H9 (cell line): ENCODE data around the gene FHL2. TPM values are rescaled to one million over a fixed set of nuclear protein-coding genes. Genes with fewer than 3 reads are reported as not detected.

Experiments used
- DNase-seq: peaks from one replicate; pipeline ENCODE4 v3.0.0-alpha.2; 2017
- H2AFZ ChIP-seq: one replicate; pipeline ENCODE4 v1.6.1; 2013; ENCODE audit warnings: mild to moderate bottlenecking, low read length, control low read depth, moderate library complexity
- H2AK5ac ChIP-seq: 2 replicates; pipeline ENCODE4 v1.6.1; 2013; ENCODE audit warnings: low read length, control low read depth, mixed read lengths; ENCODE audit not compliant: insufficient read length
- H2BK120ac ChIP-seq: one replicate; pipeline ENCODE4 v1.6.1; 2013; ENCODE audit warnings: low read depth, mild to moderate bottlenecking, low read length, control low read depth, inconsistent platforms; ENCODE audit not compliant: poor library complexity, severe bottlenecking
- H2BK12ac ChIP-seq: 2 replicates; pipeline ENCODE4 v1.6.1; 2013; ENCODE audit warnings: low read length, control low read depth, mixed read lengths, low read depth; ENCODE audit not compliant: insufficient read length
- H2BK15ac ChIP-seq: 2 replicates; pipeline ENCODE4 v1.6.1; 2013; ENCODE audit warnings: low read depth, low read length, control low read depth
- H2BK20ac ChIP-seq: one replicate; pipeline ENCODE4 v1.6.1; 2013; ENCODE audit warnings: low read depth, mild to moderate bottlenecking, low read length, control low read depth, inconsistent platforms; ENCODE audit not compliant: poor library complexity, severe bottlenecking
- H2BK5ac ChIP-seq: 2 replicates; pipeline ENCODE4 v1.6.1; 2013; ENCODE audit warnings: low read length, control low read depth, mixed read lengths; ENCODE audit not compliant: insufficient read length
- H3K14ac ChIP-seq: 2 replicates; pipeline ENCODE4 v1.6.1; 2013; ENCODE audit warnings: low read length, control low read depth; ENCODE audit not compliant: insufficient read depth
- H3K18ac ChIP-seq: 2 replicates; pipeline ENCODE4 v1.6.1; 2013; ENCODE audit warnings: low read depth, mild to moderate bottlenecking, mixed read lengths, low read length, control low read depth; ENCODE audit not compliant: insufficient read length
- H3K23ac ChIP-seq: 2 replicates; pipeline ENCODE4 v1.6.1; 2013; ENCODE audit warnings: low read length, control low read depth, mixed read lengths, low read depth; ENCODE audit not compliant: insufficient read length
- H3K23me2 ChIP-seq: 2 replicates; pipeline ENCODE4 v1.6.1; 2013; ENCODE audit warnings: low read depth, mild to moderate bottlenecking, mixed read lengths, low read length, control low read depth; ENCODE audit not compliant: insufficient read length, poor library complexity, severe bottlenecking
- H3K27ac ChIP-seq: 2 replicates; pipeline ENCODE4 v1.5.1; 2013; ENCODE audit warnings: low read length, control low read depth, mixed read lengths, low read depth; ENCODE audit not compliant: insufficient read length
- H3K27me3 ChIP-seq: 2 replicates; pipeline ENCODE4 v1.6.1; 2013; ENCODE audit warnings: low read length, control low read depth, inconsistent platforms; ENCODE audit not compliant: insufficient read depth
- H3K4ac ChIP-seq: 2 replicates; pipeline ENCODE4 v1.6.1; 2013; ENCODE audit warnings: low read depth, mild to moderate bottlenecking, control low read depth, inconsistent platforms, low read length, moderate library complexity
- H3K4me1 ChIP-seq: 2 replicates; pipeline ENCODE4 v1.6.1; 2013; ENCODE audit warnings: low read length, control low read depth, inconsistent platforms; ENCODE audit not compliant: insufficient read depth
- H3K4me2 ChIP-seq: 2 replicates; pipeline ENCODE4 v1.6.1; 2013; ENCODE audit warnings: low read length, control low read depth, mixed read lengths; ENCODE audit not compliant: insufficient read length, insufficient read depth
- H3K56ac ChIP-seq: 2 replicates; pipeline ENCODE4 v1.6.1; 2013; ENCODE audit warnings: low read depth, mild to moderate bottlenecking, mixed read lengths, low read length, control low read depth; ENCODE audit not compliant: insufficient read length
- H3K79me1 ChIP-seq: 2 replicates; pipeline ENCODE4 v1.6.1; 2013; ENCODE audit warnings: low read depth, mild to moderate bottlenecking, moderate library complexity, low read length, control low read depth, inconsistent platforms; ENCODE audit not compliant: insufficient read depth, poor library complexity, severe bottlenecking
- H3K79me2 ChIP-seq: 2 replicates; pipeline ENCODE4 v1.6.1; 2013; ENCODE audit warnings: low read length, control low read depth, inconsistent platforms; ENCODE audit not compliant: insufficient read depth
- H3K9ac ChIP-seq: 2 replicates; pipeline ENCODE4 v1.6.1; 2013; ENCODE audit warnings: low read length, control low read depth, mixed read lengths; ENCODE audit not compliant: insufficient read length; ENCODE audit errors: extremely low read depth
- H3K9me3 ChIP-seq: one replicate; pipeline ENCODE4 v1.6.1; 2013; ENCODE audit warnings: low read depth, low read length, inconsistent platforms; ENCODE audit not compliant: control insufficient read depth
- H3T11ph ChIP-seq: one replicate; pipeline ENCODE4 v1.6.1; 2013; ENCODE audit warnings: mild to moderate bottlenecking, low read length, control low read depth, inconsistent platforms
- H4K20me1 ChIP-seq: one replicate; pipeline ENCODE4 v1.6.1; 2013; ENCODE audit not compliant: control insufficient read depth, insufficient read length, insufficient read depth
- H4K5ac ChIP-seq: 2 replicates; pipeline ENCODE4 v1.6.1; 2013; ENCODE audit warnings: low read depth, mild to moderate bottlenecking, mixed read lengths, low read length, control low read depth; ENCODE audit not compliant: insufficient read length
- H4K8ac ChIP-seq: replicated peaks from 2 replicates; pipeline ENCODE4 v1.6.1; 2013; ENCODE audit warnings: low read length, control low read depth, mixed read lengths, low read depth; ENCODE audit not compliant: insufficient read length
- H4K91ac ChIP-seq: 2 replicates; pipeline ENCODE4 v1.6.1; 2013; ENCODE audit warnings: low read depth, mild to moderate bottlenecking, moderate library complexity, mixed read lengths, low read length, control low read depth; ENCODE audit not compliant: insufficient read length
- H3K27ac Mint-ChIP-seq, 3 experiments: 2 replicates in 2 of 3; 3 replicates in 1 of 3; pipeline ENCODE4 v1.8.0; 2020 to 2021; ENCODE audit warnings: mixed read lengths in 3 of 3, mild to moderate bottlenecking in 1 of 3, moderate library complexity in 1 of 3
- H3K27me3 Mint-ChIP-seq: 2 replicates; pipeline ENCODE4 v1.8.0; 2021; ENCODE audit warnings: low read depth, mild to moderate bottlenecking, moderate library complexity, mixed read lengths
- H3K36me3 Mint-ChIP-seq, 3 experiments: 2 replicates in 2 of 3; 3 replicates in 1 of 3; pipeline ENCODE4 v1.8.0; 2020 to 2021; ENCODE audit warnings: low read depth in 3 of 3, mixed read lengths in 3 of 3; ENCODE audit not compliant: insufficient read depth in 1 of 3
- H3K4me1 Mint-ChIP-seq, 2 experiments: 2 replicates each; pipeline ENCODE4 v1.8.0; 2020; ENCODE audit warnings: mixed read lengths in 2 of 2
- H3K4me3 Mint-ChIP-seq, 2 experiments: 2 replicates in 1 of 2; 3 replicates in 1 of 2; pipeline ENCODE4 v1.8.0; 2020 to 2021; ENCODE audit warnings: mild to moderate bottlenecking in 2 of 2, mixed read lengths in 2 of 2, moderate library complexity in 1 of 2
- H3K9me3 Mint-ChIP-seq, 2 experiments: 2 replicates in 1 of 2; 3 replicates in 1 of 2; pipeline ENCODE4 v1.8.0; 2020; ENCODE audit warnings: mild to moderate bottlenecking in 2 of 2, mixed read lengths in 2 of 2, moderate library complexity in 1 of 2
- CTCF ChIP-seq: fragments of 200-600 bp; sonication (generic); conservative IDR thresholded peaks from 3 replicates; pipeline ENCODE4 v1.8.0; 2021; ENCODE audit warnings: antibody characterized with exemption, mild to moderate bottlenecking
- WGBS: extraction: QIAGEN DNeasy Blood & Tissue Kit; methylation state at CpG from one replicate; pipeline ENCODE4 v1.1.7; 2013; ENCODE audit warnings: missing lambda C conversion rate, low lambda C conversion rate, mixed read lengths; ENCODE audit not compliant: insufficient read length; ENCODE audit errors: extremely low coverage; 5-methylcytosine and 5-hydroxymethylcytosine counted together
- total RNA-seq: library from RNA; stranded (reverse); gene quantifications from 2 replicates; pipeline ENCODE4 v1.2.1, GENCODE V29; 2021

FHL2 gene
- total RNA-seq, 1 experiment from 2014 or later = 34.9 TPM

DNA sequence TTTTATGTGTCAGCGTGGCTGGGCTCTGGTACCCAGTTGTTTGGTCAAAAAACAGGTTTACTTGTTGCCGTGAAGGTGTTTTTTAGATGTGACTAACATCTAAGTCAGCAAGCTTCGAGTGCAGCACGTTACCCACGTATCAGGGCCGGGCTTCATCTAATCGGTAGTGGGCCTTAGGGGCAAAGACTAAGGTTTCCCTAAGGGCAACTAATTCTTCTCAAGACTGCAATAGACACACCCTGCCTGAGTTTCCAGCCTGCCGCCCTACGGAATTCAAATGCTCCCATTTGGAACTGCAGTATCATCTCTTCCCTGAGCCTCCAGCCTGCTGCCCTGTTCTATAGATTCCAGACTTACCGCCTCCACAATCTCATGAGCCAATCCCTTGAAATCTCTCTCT is 27.7 kb downstream of the FHL2 start:
- H3K4me1 ChIP-seq = no peaks in the 10 kb centered on the region
- Mint-ChIP-seq H3K36me3 (peaks cover 7 to 44% (median 34%) of the 10 kb centered on the region in 3 experiments; a peak in 6 of 7 replicates), H3K9me3 (no peaks in the 10 kb centered on the region), H3K4me3 (no peak overlapping the region), H3K27me3 (no peaks in the 10 kb centered on the region), H3K4me1 (peaks cover 2 to 7% of the 10 kb centered on the region in 2 experiments), H3K27ac (no peak overlapping the region)
- H4K20me1 ChIP-seq = no peaks in the 10 kb centered on the region
- no peak overlapping the region for H3T11ph ChIP-seq
- H3K9ac ChIP-seq = no peak overlapping the region
- H2BK12ac ChIP-seq = no peak overlapping the region
- no peaks in the 10 kb centered on the region for H3K79me1 ChIP-seq
- no peaks in the 10 kb centered on the region for H3K9me3 ChIP-seq
- no peak overlapping the region for H2BK5ac ChIP-seq
- H2BK20ac ChIP-seq = no peak overlapping the region
- H3K14ac ChIP-seq = no peak overlapping the region
- H4K91ac ChIP-seq = no peak overlapping the region
- H4K8ac ChIP-seq = no peak overlapping the region
- no peak overlapping the region for H2AFZ ChIP-seq
- H3K4me2 ChIP-seq = no peak overlapping the region
- H3K27me3 ChIP-seq = no peaks in the 10 kb centered on the region
- no peak overlapping the region for H3K23ac ChIP-seq
- no peak overlapping the region for H2AK5ac ChIP-seq
- no peak for DNase-seq
- no peak overlapping the region for H3K4ac ChIP-seq
- H4K5ac ChIP-seq = no peak overlapping the region
- H2BK15ac ChIP-seq = no peak overlapping the region
- no CpG with 5 or more reads among the region's 10 CpGs for WGBS
- no peak overlapping the region for H3K18ac ChIP-seq
- H3K27ac ChIP-seq = no peak overlapping the region
- no peak overlapping the region for H2BK120ac ChIP-seq
- no peaks in the 10 kb centered on the region for H3K79me2 ChIP-seq
- no peaks in the 10 kb centered on the region for H3K23me2 ChIP-seq
- H3K56ac ChIP-seq = no peak overlapping the region
- TF ChIP-seq CTCF = no peak
